Psoas muscle (tissue), 8 donors: ENCODE measurements around the gene DOCK3. TPM values are rescaled to one million over a fixed set of nuclear protein-coding genes. Genes with fewer than 3 reads are reported as not detected.

ENCODE experiments used
- ATAC-seq, 4 donors: fragments of 200-7000 bp; cut with Tn5 transposase; one replicate each; pipeline ENCODE4 v1.9.1; 2020; ENCODE audit warnings: moderate library complexity in 3 of 4, mild to moderate bottlenecking in 2 of 4
- DNase-seq, 2 donors: peaks; one replicate each; pipeline ENCODE4 v3.0.0-alpha.2; 2020
- H3K27ac ChIP-seq: fragments of 200-600 bp; one replicate; pipeline ENCODE4 v1.8.0; 2022
- H3K27me3 ChIP-seq, 3 donors: fragments of 200-600 bp in 1 of 3; one replicate each; pipeline versions ENCODE4 v1.6.1 to v1.8.0; 2013 to 2022; ENCODE audit warnings: low read length in 2 of 3, mild to moderate bottlenecking in 2 of 3, moderate library complexity in 1 of 3; ENCODE audit not compliant: insufficient read depth in 3 of 3
- H3K36me3 ChIP-seq, 2 donors: fragments of 200-600 bp in 1 of 2; one replicate each; pipeline versions ENCODE4 v1.6.1 to v1.8.0; 2013 to 2022; ENCODE audit warnings: low read depth in 1 of 2, mild to moderate bottlenecking in 1 of 2, moderate library complexity in 1 of 2; ENCODE audit not compliant: insufficient read depth in 1 of 2
- H3K4me1 ChIP-seq: fragments of 200-600 bp; one replicate; pipeline ENCODE4 v1.8.0; 2022
- H3K4me3 ChIP-seq: fragments of 200-600 bp; one replicate; pipeline ENCODE4 v1.8.0; 2022; ENCODE audit warnings: mild to moderate bottlenecking
- H3K9me3 ChIP-seq: fragments of 200-600 bp; one replicate; pipeline ENCODE4 v1.8.0; 2022
- WGBS, 3 donors: extraction: QIAGEN DNeasy Blood & Tissue Kit; methylation state at CpG; one replicate each; pipeline versions ENCODE4 v1.1.6 to v1.1.7; 2013; 5-methylcytosine and 5-hydroxymethylcytosine counted together
- intact Hi-C, 2 donors: fragments of 100-400 bp; cut with DNase I; formaldehyde crosslinking; loops; one replicate each; pipeline versions ENCODE4 v1.11.0 to v1.14.2; 2022
- polyA plus RNA-seq, 3 donors: library from polyadenylated mRNA; stranded (reverse); fragments of 200-250 nt; gene quantifications; one replicate each; pipeline ENCODE4 v1.2.3, GENCODE V29; 2013
- total RNA-seq, 4 donors: library from RNA; stranded (reverse); fragmentation: NEBNext Ultra II Directional in 2 of 4; extraction: Animal tissue kit (Norgen Biotek cat#: 25700) in 2 of 4; gene quantifications; one replicate each; pipeline versions ENCODE4 v1.2.1 to v1.2.4, GENCODE V29; 2021 to 2023
- TF ChIP-seq, protein P1 (sequence below): fragments of 200-600 bp; IDR thresholded peaks from one replicate; pipeline ENCODE4 v1.8.0; 2022; ENCODE audit warnings: antibody characterized with exemption
- donor health status: healthy with polysubstance abuse.
- donor health status: DM: no; HTN: no; CAD: no; lungs with moderate emphysema.
- donor health status: Bipolar disorder and iron deficiency.
- donor health status: healthy.
- donor health status: DM: yes; HTN: yes; CAD: no.
- donor health status: DM: no; HTN: no; CAD: no.
- donor health status: DM: no; HTN: no; CAD: no.
- donor health status: DM: yes; HTN: yes; CAD: no.

Gene DOCK3
- total and polyA plus RNA-seq, 7 donors, result 0.01 to 0.91 (median 0.87) TPM

DNA sequence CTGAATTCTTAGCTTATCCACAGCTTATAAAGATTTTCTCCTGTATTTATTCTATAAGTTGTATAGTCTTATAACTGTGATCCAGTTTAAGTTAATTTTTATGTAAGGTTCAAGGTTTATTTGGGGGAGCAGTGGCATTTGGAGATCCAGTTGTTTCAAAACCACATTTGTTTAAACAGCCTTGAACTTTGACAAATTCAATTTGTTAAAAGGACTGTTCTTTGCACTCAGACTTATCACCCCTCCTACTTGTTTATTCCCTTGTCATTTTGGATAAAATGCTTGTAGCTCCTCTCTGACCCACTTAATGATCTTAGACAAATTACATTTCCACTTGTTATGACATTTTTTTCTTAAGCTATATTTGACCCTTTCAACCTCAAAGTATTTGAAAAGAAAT is 327.8 kb downstream of the DOCK3 start:
- no peak for ATAC-seq
- H3K27me3 ChIP-seq, result no peaks in the 10 kb centered on the region
- intact Hi-C loops, result no loop called here
- TF ChIP-seq, protein P1, sequence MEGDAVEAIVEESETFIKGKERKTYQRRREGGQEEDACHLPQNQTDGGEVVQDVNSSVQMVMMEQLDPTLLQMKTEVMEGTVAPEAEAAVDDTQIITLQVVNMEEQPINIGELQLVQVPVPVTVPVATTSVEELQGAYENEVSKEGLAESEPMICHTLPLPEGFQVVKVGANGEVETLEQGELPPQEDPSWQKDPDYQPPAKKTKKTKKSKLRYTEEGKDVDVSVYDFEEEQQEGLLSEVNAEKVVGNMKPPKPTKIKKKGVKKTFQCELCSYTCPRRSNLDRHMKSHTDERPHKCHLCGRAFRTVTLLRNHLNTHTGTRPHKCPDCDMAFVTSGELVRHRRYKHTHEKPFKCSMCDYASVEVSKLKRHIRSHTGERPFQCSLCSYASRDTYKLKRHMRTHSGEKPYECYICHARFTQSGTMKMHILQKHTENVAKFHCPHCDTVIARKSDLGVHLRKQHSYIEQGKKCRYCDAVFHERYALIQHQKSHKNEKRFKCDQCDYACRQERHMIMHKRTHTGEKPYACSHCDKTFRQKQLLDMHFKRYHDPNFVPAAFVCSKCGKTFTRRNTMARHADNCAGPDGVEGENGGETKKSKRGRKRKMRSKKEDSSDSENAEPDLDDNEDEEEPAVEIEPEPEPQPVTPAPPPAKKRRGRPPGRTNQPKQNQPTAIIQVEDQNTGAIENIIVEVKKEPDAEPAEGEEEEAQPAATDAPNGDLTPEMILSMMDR, result no peak
- no peaks in the 10 kb centered on the region for H3K9me3 ChIP-seq
- no peaks in the 10 kb centered on the region for H3K36me3 ChIP-seq
- no peak for DNase-seq
- no peaks in the 10 kb centered on the region for H3K4me1 ChIP-seq
- no peak overlapping the region for H3K27ac ChIP-seq
- no peak overlapping the region for H3K4me3 ChIP-seq

DNA sequence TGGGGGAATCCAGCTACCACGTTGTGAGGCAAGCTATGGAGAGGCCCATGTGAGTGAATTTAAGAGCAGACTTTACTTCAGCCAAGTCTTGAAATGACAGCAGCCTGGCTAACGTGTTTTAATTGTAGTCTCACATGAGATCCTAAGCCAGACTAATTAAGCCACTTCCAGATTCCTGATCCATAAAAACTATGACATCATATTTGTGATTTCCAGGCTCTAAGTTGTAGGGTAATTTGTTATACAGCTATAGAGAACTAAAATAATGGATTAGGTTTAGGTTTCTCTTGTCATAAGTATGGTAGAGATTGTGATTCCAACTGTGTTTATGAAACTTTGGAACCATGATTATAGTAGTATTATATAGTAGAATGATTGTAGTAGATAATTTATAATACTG is 329.5 kb downstream of the DOCK3 start:
- no peaks in the 10 kb centered on the region for H3K27me3 ChIP-seq
- no peaks in the 10 kb centered on the region for H3K36me3 ChIP-seq
- 30 to 37% (median 33%) methylated on average over 2 of the region's 2 CpGs for WGBS, 3 donors
- H3K27ac ChIP-seq, result no peak overlapping the region
- intact Hi-C loops, result no loop called here
- no peaks in the 10 kb centered on the region for H3K9me3 ChIP-seq
- no peaks in the 10 kb centered on the region for H3K4me1 ChIP-seq
- no peak for DNase-seq
- ATAC-seq, result no peak
- no peak overlapping the region for H3K4me3 ChIP-seq
- TF ChIP-seq, protein P1, result no peak

DNA sequence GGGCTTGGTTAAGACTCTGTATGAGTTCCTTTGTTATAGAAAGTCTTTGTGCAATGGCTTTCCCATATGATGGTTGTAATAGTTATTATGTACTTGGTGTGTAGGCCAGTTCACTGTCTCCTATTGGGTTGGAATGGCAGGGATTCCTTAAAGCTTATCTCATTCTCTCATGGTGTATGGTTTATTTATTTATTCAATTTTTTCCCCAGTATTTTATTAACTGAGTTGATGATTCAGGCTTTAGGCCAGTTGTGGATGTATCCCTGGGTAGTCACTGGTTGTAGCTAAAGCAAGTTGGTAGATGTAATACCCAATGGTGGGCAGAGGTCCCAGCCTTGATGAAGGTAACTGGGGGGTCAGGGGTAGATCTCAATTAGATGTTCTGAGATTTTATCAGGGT is 349.4 kb downstream of the DOCK3 start:
- Histone ChIP-seq H3K4me3 (no peak overlapping the region), H3K36me3 (no peaks in the 10 kb centered on the region), H3K9me3 (peaks cover 3% of the 10 kb centered on the region), H3K4me1 (no peaks in the 10 kb centered on the region), H3K27me3 (no peaks in the 10 kb centered on the region), H3K27ac (no peak overlapping the region)
- TF ChIP-seq, protein P1, result no peak
- intact Hi-C loops, result no loop called here
- DNase-seq, result no peak
- ATAC-seq, result no peak

DNA sequence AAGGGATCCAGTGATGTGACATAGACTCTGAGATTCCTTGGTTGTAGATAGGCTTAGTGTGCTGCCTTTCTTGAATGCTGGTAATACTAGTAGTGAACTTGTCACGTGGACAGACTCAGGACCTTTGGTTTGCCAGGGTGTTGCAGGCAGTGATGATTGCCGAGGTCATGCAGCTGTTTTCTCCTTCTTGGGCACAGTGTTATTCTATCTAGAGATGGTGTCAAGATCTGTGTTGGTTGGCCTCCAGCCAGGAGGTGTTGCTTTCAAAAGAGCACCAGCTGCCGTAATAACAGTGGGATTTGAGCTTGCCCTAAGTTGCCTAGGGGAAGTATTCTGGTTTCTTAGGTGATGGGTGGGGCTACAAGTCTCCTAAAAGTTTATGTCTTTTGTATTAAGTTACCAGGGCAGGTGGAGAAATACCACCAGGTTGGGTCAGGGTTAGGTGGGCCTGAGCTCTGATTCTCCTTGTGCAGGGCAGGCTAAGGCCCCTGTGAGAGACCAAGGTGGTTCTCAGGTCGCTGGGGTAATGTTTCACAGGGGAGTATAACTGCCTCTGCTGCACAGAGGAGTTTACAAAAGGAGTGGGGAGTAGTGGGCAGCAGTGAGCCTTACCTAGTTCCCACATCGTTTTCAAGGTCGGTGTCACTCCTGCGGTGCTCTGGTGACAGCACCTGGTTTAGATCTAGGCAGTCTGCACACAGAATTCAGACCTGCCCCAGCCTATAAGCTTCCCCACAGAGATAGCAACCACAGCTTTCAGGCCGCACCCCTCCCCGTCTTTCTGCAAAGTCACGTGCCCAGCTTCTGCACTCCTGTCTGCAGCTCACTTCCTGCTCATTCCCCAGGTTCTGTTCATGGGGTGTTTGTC is 350.3 kb downstream of the DOCK3 start:
- peak in 1 of 2 donors; percentile 49 for DNase-seq
- peak in 3 of 4 donors; percentile 34 to 47 (median 43) for ATAC-seq
- TF ChIP-seq, protein P1, result no peak
- no peaks in the 10 kb centered on the region for H3K27me3 ChIP-seq
- H3K27ac ChIP-seq, result no peak overlapping the region
- 26 to 32% (median 27%) methylated on average over 10 of the region's 10 CpGs for WGBS, 3 donors
- no peaks in the 10 kb centered on the region for H3K36me3 ChIP-seq
- peaks cover 3% of the 10 kb centered on the region for H3K9me3 ChIP-seq
- H3K4me1 ChIP-seq, result no peaks in the 10 kb centered on the region
- H3K4me3 ChIP-seq, result no peak overlapping the region
- intact Hi-C loops, result no loop called here

DNA sequence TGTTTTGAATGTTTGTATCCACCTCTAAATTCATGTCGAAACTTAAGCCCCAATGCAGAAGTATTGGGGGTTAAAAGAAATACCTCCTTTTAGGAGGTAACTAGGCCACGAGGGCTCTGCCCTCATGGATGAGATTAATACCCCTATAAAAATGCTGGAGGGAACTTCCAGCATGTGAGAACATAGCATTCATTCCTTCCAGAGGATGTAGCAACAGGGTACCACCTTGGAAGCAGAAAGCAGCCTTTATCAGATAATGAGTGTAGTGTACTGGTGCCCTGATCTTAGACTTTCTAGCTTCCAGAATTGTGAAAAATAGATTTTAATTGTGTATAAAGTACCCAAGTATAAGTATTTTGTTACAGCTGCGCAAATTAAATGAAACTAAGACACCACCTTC is 356.9 kb downstream of the DOCK3 start:
- intact Hi-C loops, result no loop called here
- ATAC-seq (no peak), DNase-seq (no peak)
- WGBS, 3 donors, result 58 to 62% (median 61%) methylated on average over 3 of the region's 3 CpGs
- Histone ChIP-seq H3K27ac (no peak overlapping the region), H3K27me3 (no peaks in the 10 kb centered on the region), H3K4me3 (no peak overlapping the region), H3K36me3 (no peaks in the 10 kb centered on the region), H3K4me1 (no peaks in the 10 kb centered on the region), H3K9me3 (no peaks in the 10 kb centered on the region)
- TF ChIP-seq, protein P1, result no peak
